ENCODE data around the gene PDE3B.

DNA sequence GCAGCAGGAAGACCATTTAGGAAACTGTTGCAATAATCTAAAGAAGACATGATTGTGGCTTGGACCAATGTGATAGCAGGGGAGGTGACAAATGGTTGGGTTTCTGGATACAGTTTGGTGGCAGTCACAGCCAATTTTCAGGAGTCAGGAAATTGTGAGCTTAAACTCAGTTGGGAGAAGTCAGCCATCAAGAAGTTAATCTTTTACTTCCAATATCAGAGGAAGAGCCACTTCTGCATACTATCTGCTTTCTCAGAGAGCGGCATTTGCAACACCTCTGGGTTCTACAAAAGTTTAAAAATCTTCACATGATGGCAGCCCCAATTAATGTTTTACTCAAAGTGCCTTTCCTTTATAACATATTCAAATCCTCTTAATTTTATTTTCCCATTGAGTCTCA is 33.7 kb upstream of the PDE3B start:
- TF ChIP-seq POLR2A (IDR thresholded peaks at IDR 0.05; ENCODE audit: low read length) (no peak), GATA1 (IDR thresholded peaks at IDR 0.05; ENCODE audit: low read depth, low read length) (no peak)
